HepG2 (cell line): ENCODE measurements around the gene PCSK5. TPM values are rescaled to one million over a fixed set of nuclear protein-coding genes. Genes with fewer than 3 reads are reported as not detected.

ENCODE experiments used
- ATAC-seq: fragments of 200-7000 bp; cut with Tn5 transposase; 3 replicates; pipeline ENCODE4 v1.9.1; 2020; ENCODE audit warnings: mild to moderate bottlenecking, moderate library complexity
- BruUV-seq: library from RNA; stranded (reverse); fragments of 400-500 nt; replicated peaks from 2 replicates; lab custom pipeline; 2021; lab: Mats Ljungman, UMichigan
- CTCF ChIA-PET: fragments of 300-600 bp; formaldehyde crosslinking; extraction: SDS; loops from one replicate; lab custom pipeline; 2021; ENCODE audit warnings: low total read pairs, inconsistent platforms, low intra/inter-chr PET ratio; lab: Yijun Ruan, JAX
- POLR2A ChIA-PET: fragments of 350-600 bp; sonication (Branson Sonifier 250); formaldehyde crosslinking; loops from one replicate; lab custom pipeline; 2020; ENCODE audit warnings: antibody characterized with exemption, inconsistent platforms; lab: Yijun Ruan, JAX
- DNase-seq: peaks from one replicate; pipeline ENCODE4 v3.0.0-alpha.2; 2015; ENCODE audit warnings: low spot score
- FAIRE-seq: peaks from 3 replicates; lab custom pipeline; 2011; peaks lifted over from hg19 to GRCh38; lab: Jason Lieb, UNC
- H2AFZ ChIP-seq: one replicate; pipeline ENCODE4 v1.6.1; 2011; ENCODE audit warnings: low read length, inconsistent platforms
- H3K27ac ChIP-seq: fragments of 300-600 bp; 3 replicates; pipeline ENCODE4 v1.8.0; 2011; ENCODE audit warnings: mixed run types, mild to moderate bottlenecking, mixed read lengths, low read length, inconsistent platforms; ENCODE audit not compliant: insufficient read depth; ENCODE audit errors: extremely low read length
- H3K27me3 ChIP-seq, 2 experiments: fragments of 200-600 bp in 1 of 2; 2 replicates in 1 of 2; 3 replicates in 1 of 2; pipeline versions ENCODE4 v1.6.0 to v1.8.0; 2011; ENCODE audit warnings: low read length in 2 of 2, mild to moderate bottlenecking in 2 of 2, moderate library complexity in 2 of 2, inconsistent platforms in 1 of 2; ENCODE audit not compliant: insufficient read depth in 2 of 2, control insufficient read depth in 1 of 2
- H3K36me3 ChIP-seq, 2 experiments: fragments of 200-600 bp in 1 of 2; replicated peaks in 1 of 2; 2 replicates in 1 of 2; 3 replicates in 1 of 2; pipeline versions ENCODE4 v1.5.1 to v1.8.0; 2011; ENCODE audit warnings: low read length in 2 of 2, inconsistent platforms in 1 of 2; ENCODE audit not compliant: insufficient read depth in 2 of 2, control insufficient read depth in 1 of 2
- H3K4me1 ChIP-seq: 2 replicates; pipeline ENCODE4 v1.5.1; 2012; ENCODE audit warnings: low read length, inconsistent platforms; ENCODE audit not compliant: insufficient read depth
- H3K4me2 ChIP-seq: 2 replicates; pipeline ENCODE4 v1.6.0; 2011; ENCODE audit warnings: low read depth, low read length, inconsistent platforms
- H3K4me3 ChIP-seq, 3 experiments: fragments of 200-600 bp in 1 of 3; sonication (generic), shearing (Covaris generic) in 1 of 3; replicated peaks in 1 of 3; 2 replicates each; pipeline ENCODE4 v1.5.1; 2011 to 2016; ENCODE audit warnings: low read length in 3 of 3, inconsistent platforms in 2 of 3, low read depth in 2 of 3, mild to moderate bottlenecking in 2 of 3, control low read depth in 1 of 3, mixed read lengths in 1 of 3; ENCODE audit not compliant: insufficient read depth in 1 of 3
- H3K79me2 ChIP-seq: one replicate; pipeline ENCODE4 v1.6.1; 2011; ENCODE audit warnings: low read length, inconsistent platforms; ENCODE audit not compliant: insufficient read depth
- H3K9ac ChIP-seq: 2 replicates; pipeline ENCODE4 v1.6.0; 2011; ENCODE audit warnings: mild to moderate bottlenecking, low read depth, low read length, inconsistent platforms; ENCODE audit not compliant: insufficient read depth
- H3K9me3 ChIP-seq: 2 replicates; pipeline ENCODE4 v1.5.1; 2012; ENCODE audit warnings: mild to moderate bottlenecking, low read length
- H4K20me1 ChIP-seq: 2 replicates; pipeline ENCODE4 v1.6.0; 2011; ENCODE audit warnings: inconsistent platforms, mild to moderate bottlenecking, low read length, moderate library complexity; ENCODE audit not compliant: insufficient read depth
- GMEB2 ChIP-seq: IDR thresholded peaks from 2 replicates; pipeline ENCODE4 v1.6.1; 2016; ENCODE audit warnings: missing biosample characterization, missing genetic modification reagents, low read depth
- HNF1A ChIP-seq, 2 experiments: sonication (generic) in 1 of 2; formaldehyde crosslinking in 1 of 2; IDR thresholded peaks; 2 replicates each; pipeline versions ENCODE4 v1.4.0 to v1.6.1; 2016 to 2020; ENCODE audit warnings: borderline replicate concordance in 1 of 2, low read depth in 1 of 2, mild to moderate bottlenecking in 1 of 2, missing genetic modification reagents in 1 of 2
- KDM6A ChIP-seq: IDR thresholded peaks from 2 replicates; pipeline ENCODE4 v1.6.1; 2016; ENCODE audit warnings: low read depth
- MXD1 ChIP-seq: sonication (generic); formaldehyde crosslinking; IDR thresholded peaks from 2 replicates; pipeline ENCODE4 v1.4.0; 2020; ENCODE audit warnings: mild to moderate bottlenecking, missing genetic modification reagents
- RXRA ChIP-seq: sonication (generic); formaldehyde crosslinking; IDR thresholded peaks from 2 replicates; pipeline ENCODE4 v1.5.1; 2020; ENCODE audit warnings: missing genetic modification reagents
- SNRNP70 ChIP-seq: fragments of 200-400 bp; formaldehyde crosslinking; IDR thresholded peaks from 2 replicates; pipeline ENCODE4 v1.6.1; 2017; ENCODE audit warnings: mild to moderate bottlenecking, low read depth, low read length, moderate library complexity
- ZKSCAN1 ChIP-seq: fragments of 150-350 bp; IDR thresholded peaks from 2 replicates; pipeline ENCODE4 v1.6.1; 2014; ENCODE audit warnings: low read length
- ZNF10 ChIP-seq: sonication (generic); formaldehyde crosslinking; IDR thresholded peaks from 2 replicates; pipeline ENCODE4 v1.4.0; 2020; ENCODE audit warnings: mild to moderate bottlenecking, low read depth, missing genetic modification reagents, borderline replicate concordance
- ZSCAN30 ChIP-seq: sonication (generic); formaldehyde crosslinking; IDR thresholded peaks from 2 replicates; pipeline ENCODE4 v1.5.0; 2020; ENCODE audit warnings: mild to moderate bottlenecking, missing genetic modification reagents
- WGBS: methylation state at CpG from one replicate; pipeline ENCODE4 v1.1.6; 2017; ENCODE audit warnings: low lambda C conversion rate; 5-methylcytosine and 5-hydroxymethylcytosine counted together
- in situ Hi-C: cut with HindIII; loops from 2 replicates; pipeline ENCODE4 v1.10.0; 2017; ENCODE audit warnings: low pct_unique_long_range_greater_than_20kb; ENCODE audit not compliant: extremely low pct_ligation_motif_present
- intact Hi-C: fragments of 100-400 bp; cut with micrococcal nuclease; formaldehyde crosslinking; loops from one replicate; pipeline ENCODE4 v1.10.0; 2022; ENCODE audit not compliant: unreplicated experiment
- polyA plus RNA-seq, 8 experiments: library from polyadenylated mRNA; depleted of rRNA in 3 of 8; stranded (reverse) in 7 of 8; unstranded in 1 of 8; fragments of >200 nt; fragmentation: Illumina TruSeq in 4 of 8; extraction: Trizol in 4 of 8; gene quantifications; 2 replicates each; pipeline versions ENCODE4 v1.2.1 to v1.2.3, GENCODE V29; 2011 to 2016; ENCODE audit warnings: low read depth in 4 of 8, missing spikeins in 1 of 8, mixed read lengths in 1 of 8; ENCODE audit not compliant: insufficient read depth in 1 of 8
- total RNA-seq, 5 experiments: library from RNA; depleted of rRNA; stranded (reverse); fragments of >200 nt; fragmentation: Illumina TruSeq; extraction: Trizol; gene quantifications; 2 replicates each; pipeline ENCODE4 v1.2.3, GENCODE V29; 2016; ENCODE audit warnings: low read depth in 1 of 5

Gene PCSK5
- total and polyA plus RNA-seq, 2 of the 13 experiments (the other 11 are each of a cell fraction or from before 2014, with no cell fraction given), result 0.55 to 0.66 TPM

GRCh38 chr9:75990576-75991304 is 100.3 kb downstream of the PCSK5 start:
- no peaks in the 10 kb centered on the region for H3K27me3 ChIP-seq
- no peak overlapping the region for H3K9ac ChIP-seq
- no peaks in the 10 kb centered on the region for H3K36me3 ChIP-seq
- no peaks in the 10 kb centered on the region for H3K4me1 ChIP-seq
- H2AFZ ChIP-seq, result no peak overlapping the region
- intact Hi-C loops (no loop called here), in situ Hi-C loops (no loop called here)
- WGBS, result 18% methylated on average over 6 of the region's 6 CpGs
- ATAC-seq (no peak), FAIRE-seq (no peak), DNase-seq (no peak)
- H3K9me3 ChIP-seq, result no peaks in the 10 kb centered on the region
- BruUV-seq, result no TSS peak
- H3K27ac ChIP-seq, result no peak overlapping the region
- ChIA-PET CTCF (no interaction called here), POLR2A (no interaction called here)
- no peak overlapping the region for H3K4me2 ChIP-seq
- H3K4me3 ChIP-seq, result no peak overlapping the region
- H3K79me2 ChIP-seq, result no peaks in the 10 kb centered on the region
- no peaks in the 10 kb centered on the region; the same call in 1 of the 2 replicates for H4K20me1 ChIP-seq
- TF ChIP-seq ZKSCAN1, result no peak
- TF ChIP-seq RXRA (CRISPR knock-in tag), result no peak
- TF ChIP-seq MXD1 (CRISPR knock-in tag), result no peak
- TF ChIP-seq ZSCAN30 (CRISPR knock-in tag), result no peak
- TF ChIP-seq ZNF10 (CRISPR knock-in tag), result no peak
- no peak for TF ChIP-seq SNRNP70
- no peak for TF ChIP-seq HNF1A (IDR thresholded peaks at IDR 0.05; ENCODE audit: low read depth)
- TF ChIP-seq HNF1A (CRISPR knock-in tag; IDR thresholded peaks at IDR 0.05; ENCODE audit: borderline replicate concordance), result no peak
- TF ChIP-seq KDM6A (CRISPR knock-in tag), result no peak
- TF ChIP-seq GMEB2 (CRISPR knock-in tag), result no peak
- TF ChIP-seq, all 625 proteins: peak for 0
